K562 (cell line): Measurements from ENCODE around the gene GNAZ. TPM values are rescaled to one million over a fixed set of nuclear protein-coding genes. Genes with fewer than 3 reads are reported as not detected.

Experiments used
- BHLHE40 ChIP-seq: IDR thresholded peaks from 2 replicates; pipeline ENCODE4 v1.6.1; 2011; ENCODE audit warnings: low read length, improper control_type of control experiment
- CBX3 ChIP-seq, 2 experiments: IDR thresholded peaks; 1 replicate in 1 of 2; 2 replicates in 1 of 2; pipeline ENCODE4 v1.6.1; 2012; ENCODE audit warnings: inconsistent platforms in 2 of 2, low read length in 2 of 2, borderline replicate concordance in 1 of 2, control low read depth in 1 of 2
- CLOCK ChIP-seq: fragments of 250-450 bp; sonication (Bioruptor Pico); IDR thresholded peaks from 2 replicates; pipeline ENCODE4 v1.4.0; 2020; ENCODE audit warnings: mild to moderate bottlenecking, moderate library complexity, borderline replicate concordance
- COPS2 ChIP-seq: fragments of 450-650 bp; conservative IDR thresholded peaks from 2 replicates; pipeline ENCODE4 v1.6.1; 2016; ENCODE audit warnings: mild to moderate bottlenecking, moderate library complexity
- E2F6 ChIP-seq, 2 experiments: IDR thresholded peaks; 2 replicates each; pipeline ENCODE4 v1.6.1; 2011; ENCODE audit warnings: borderline replicate concordance in 1 of 2, control low read depth in 1 of 2, low read depth in 1 of 2, low read length in 1 of 2, mild to moderate bottlenecking in 1 of 2, mixed read lengths in 1 of 2, moderate library complexity in 1 of 2; ENCODE audit not compliant: insufficient read depth in 1 of 2, insufficient read length in 1 of 2, poor library complexity in 1 of 2, severe bottlenecking in 1 of 2; ENCODE audit errors: extremely low read depth in 1 of 2
- ETV5 ChIP-seq: sonication (generic); formaldehyde crosslinking; IDR thresholded peaks from 2 replicates; pipeline ENCODE4 v1.4.0; 2020; ENCODE audit warnings: low read depth, mild to moderate bottlenecking, missing genetic modification reagents
- FOS ChIP-seq: IDR thresholded peaks from 3 replicates; pipeline ENCODE4 v1.6.1; 2011; ENCODE audit not compliant: insufficient read length; ENCODE audit errors: extremely low read depth
- GABPB2 ChIP-seq: fragments of 250-450 bp; sonication (Bioruptor Pico); conservative IDR thresholded peaks from 2 replicates; pipeline ENCODE4 v1.5.1; 2021; ENCODE audit warnings: mild to moderate bottlenecking
- KDM2B ChIP-seq: fragments of 250-450 bp; sonication (Bioruptor Pico); IDR thresholded peaks from 2 replicates; pipeline ENCODE4 v1.8.0; 2021; ENCODE audit warnings: mild to moderate bottlenecking, moderate library complexity
- KLF13 ChIP-seq: fragments of 450-650 bp; IDR thresholded peaks from 2 replicates; pipeline ENCODE4 v1.6.1; 2016; ENCODE audit warnings: missing genetic modification characterization, low read depth, mild to moderate bottlenecking, missing compliant biosample characterization, moderate library complexity, borderline replicate concordance
- POLR2H ChIP-seq: IDR thresholded peaks from 2 replicates; pipeline ENCODE4 v1.6.1; 2016; ENCODE audit warnings: missing genetic modification characterization, low read depth, mild to moderate bottlenecking, control low read depth, missing compliant biosample characterization, moderate library complexity
- RBM34 ChIP-seq: fragments of 200-400 bp; formaldehyde crosslinking; IDR thresholded peaks from 2 replicates; pipeline ENCODE4 v1.6.1; 2018; ENCODE audit warnings: low read length, borderline replicate concordance; ENCODE audit not compliant: insufficient read depth
- RCOR1 ChIP-seq, 2 experiments: IDR thresholded peaks; 2 replicates each; pipeline ENCODE4 v1.6.1; 2012; ENCODE audit warnings: low read depth in 2 of 2, low read length in 2 of 2, borderline replicate concordance in 1 of 2, improper control_type of control experiment in 1 of 2
- SIN3B ChIP-seq: fragments of 450-650 bp; IDR thresholded peaks from 2 replicates; pipeline ENCODE4 v1.6.1; 2017; ENCODE audit warnings: low read depth, mild to moderate bottlenecking, moderate library complexity
- STAT5A ChIP-seq: IDR thresholded peaks from 2 replicates; pipeline ENCODE4 v1.6.1; 2012; ENCODE audit warnings: low read length, inconsistent platforms, borderline replicate concordance
- ZNF12 ChIP-seq: sonication (generic); formaldehyde crosslinking; IDR thresholded peaks from 2 replicates; pipeline ENCODE4 v1.4.0; 2020; ENCODE audit warnings: mild to moderate bottlenecking, missing genetic modification reagents
- ZNF589 ChIP-seq: fragments of 200-800 bp; sonication (Bioruptor generic); IDR thresholded peaks from 2 replicates; pipeline ENCODE4 v1.6.1; 2016; ENCODE audit warnings: low read depth, missing genetic modification characterization, missing compliant biosample characterization
- polyA plus RNA-seq, 8 experiments: library from polyadenylated mRNA; depleted of rRNA in 4 of 8; stranded (reverse) in 5 of 8; unstranded in 3 of 8; fragments of >200 nt; fragmentation: Nextera tagmentation in 2 of 8; fragmentation: Illumina TruSeq in 1 of 8; extraction: Ambion mirVana in 2 of 8; extraction: Trizol in 1 of 8; gene quantifications; 2 replicates each; pipeline versions ENCODE4 v1.2.1 to v1.2.3, GENCODE V29; 2011 to 2014; ENCODE audit warnings: inconsistent platforms in 1 of 8, missing spikeins in 1 of 8
- total RNA-seq, 7 experiments: library from RNA; depleted of rRNA in 6 of 7; stranded (reverse); fragments of >200 nt in 6 of 7; fragmentation: Illumina TruSeq in 2 of 7; extraction: Trizol in 2 of 7; gene quantifications; 2 replicates each; pipeline versions ENCODE4 v1.2.1 to v1.2.3, GENCODE V29; 2011 to 2021; ENCODE audit warnings: low replicate concordance in 1 of 7
- TF ChIP-seq, protein P1 (sequence below): fragments of 250-450 bp; sonication (Bioruptor Pico); IDR thresholded peaks from 2 replicates; pipeline ENCODE4 v1.6.1; 2021; ENCODE audit warnings: mild to moderate bottlenecking
- TF ChIP-seq, protein P2 (sequence below): sonication (generic); formaldehyde crosslinking; IDR thresholded peaks from 2 replicates; pipeline ENCODE4 v1.9.0; 2022; ENCODE audit warnings: mild to moderate bottlenecking, missing genetic modification reagents

Gene GNAZ
- total and polyA plus RNA-seq, 9 of the 15 experiments (the other 6 are each of a cell fraction or from before 2014, with no cell fraction given): 0.04 to 0.22 (median 0.13) TPM; not detected in 3

DNA sequence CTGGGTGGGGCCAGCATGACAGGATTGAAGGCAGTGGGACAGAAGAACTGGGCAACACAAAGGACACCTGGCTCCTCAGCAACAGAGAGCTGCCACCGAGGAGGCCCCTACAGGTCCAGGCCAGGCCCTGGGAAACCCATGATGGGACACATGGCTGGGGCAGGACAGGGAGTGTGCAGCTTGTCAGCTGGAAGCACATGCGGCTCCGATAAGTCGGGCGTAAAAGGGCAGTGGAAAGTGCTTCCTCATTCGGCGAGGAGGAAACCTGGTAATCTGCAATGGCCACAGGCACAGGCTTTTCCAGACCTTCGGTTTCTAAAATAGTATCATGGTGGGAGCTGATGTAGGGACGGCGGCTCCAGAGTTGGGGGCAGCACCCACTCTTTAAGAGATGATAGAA lies 16.5 kb downstream of the GNAZ start (continued):
- TF ChIP-seq COPS2 (no peak), ZNF589 (CRISPR knock-in tag) (0 out of 2 replicates have a peak, but pooled peaks have one; percentile 70), BHLHE40 (peak; percentile 99), RBM34 (no peak), CBX3 (IDR thresholded peaks at IDR 0.05; ENCODE audit: borderline replicate concordance in 1 of 2, low read length in 2 of 2) (peak in 1 of 2 experiments; percentile 76; a peak in 1 of 3 replicates), ZNF12 (CRISPR knock-in tag) (no peak), ETV5 (no peak), SIN3B (no peak), KLF13 (peak; percentile 35; the same call in 1 of the 2 replicates), GABPB2 (CRISPR knock-in tag) (no peak), STAT5A (peak; percentile 57; the same call in 1 of the 2 replicates), RCOR1 (IDR thresholded peaks at IDR 0.05; ENCODE audit: borderline replicate concordance in 1 of 2, low read depth in 2 of 2, low read length in 2 of 2) (peak; percentile 84 to 94), CLOCK (CRISPR knock-in tag) (no peak), POLR2H (tag) (no peak), E2F6 (IDR thresholded peaks at IDR 0.05; ENCODE audit: borderline replicate concordance in 1 of 2, extremely low read depth in 1 of 2, insufficient read depth in 1 of 2, insufficient read length in 1 of 2, low read depth in 1 of 2, low read length in 1 of 2, poor library complexity in 1 of 2, severe bottlenecking in 1 of 2) (peak in 1 of 2 experiments; percentile 88), FOS (no peak), KDM2B (CRISPR knock-in tag) (0 out of 2 replicates have a peak, but pooled peaks have one; percentile 26)
- TF ChIP-seq, protein P1, sequence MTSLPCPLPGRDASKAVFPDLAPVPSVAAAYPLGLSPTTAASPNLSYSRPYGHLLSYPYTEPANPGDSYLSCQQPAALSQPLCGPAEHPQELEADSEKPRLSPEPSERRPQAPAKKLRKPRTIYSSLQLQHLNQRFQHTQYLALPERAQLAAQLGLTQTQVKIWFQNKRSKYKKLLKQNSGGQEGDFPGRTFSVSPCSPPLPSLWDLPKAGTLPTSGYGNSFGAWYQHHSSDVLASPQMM (CRISPR knock-in tag): no peak
- TF ChIP-seq, protein P2, sequence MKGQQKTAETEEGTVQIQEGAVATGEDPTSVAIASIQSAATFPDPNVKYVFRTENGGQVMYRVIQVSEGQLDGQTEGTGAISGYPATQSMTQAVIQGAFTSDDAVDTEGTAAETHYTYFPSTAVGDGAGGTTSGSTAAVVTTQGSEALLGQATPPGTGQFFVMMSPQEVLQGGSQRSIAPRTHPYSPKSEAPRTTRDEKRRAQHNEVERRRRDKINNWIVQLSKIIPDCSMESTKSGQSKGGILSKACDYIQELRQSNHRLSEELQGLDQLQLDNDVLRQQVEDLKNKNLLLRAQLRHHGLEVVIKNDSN (CRISPR knock-in tag): no peak
